Measurements from ENCODE around the gene VPS18. TPM values are rescaled to one million over a fixed set of nuclear protein-coding genes. Genes with fewer than 3 reads are reported as not detected.

VPS18 gene
- total RNA-seq, 3 donors from 2014 or later = 14.1 to 21.1 (median 18.0) TPM

Other genes starting within 250 kb of the VPS18 start
- gene RAD51, start 199.3 kb upstream of the VPS18 start, total RNA-seq = 10 to 100 TPM in 1 of 3 donors, 1 to 10 TPM in 2; 2.9 to 13.1 (median 8.3) TPM
- 10 to 100 TPM; 30.1 to 38.4 (median 37.8) TPM for gene RMDN3, start 139.2 kb upstream of the VPS18 start, total RNA-seq
- 10 to 100 TPM; 12.0 to 25.5 (median 18.2) TPM for gene GCHFR, start 130.4 kb upstream of the VPS18 start, total RNA-seq
- gene C15orf62, start 124.5 kb upstream of the VPS18 start, total RNA-seq = under 1 TPM; 0.32 to 0.63 (median 0.35) TPM
- 10 to 100 TPM; 22.2 to 37.5 (median 36.5) TPM for gene ZFYVE19, start 87.4 kb upstream of the VPS18 start, total RNA-seq
- gene DNAJC17, start 87.0 kb upstream of the VPS18 start, total RNA-seq = 10 to 100 TPM; 29.6 to 47.6 (median 36.5) TPM
- gene PPP1R14D, start 65.7 kb upstream of the VPS18 start, total RNA-seq = 100 to 1,000 TPM in 2 of 3 donors, 10 to 100 TPM in 1; 57.5 to 186 (median 154) TPM
- gene SPINT1, start 50.4 kb upstream of the VPS18 start, total RNA-seq = 100 to 1,000 TPM; 167 to 415 (median 324) TPM
- 1 to 10 TPM; 1.6 to 6.2 (median 3.5) TPM for gene RHOV, start 20.2 kb upstream of the VPS18 start, total RNA-seq
- 10 to 100 TPM in 2 of 3 donors, 1 to 10 TPM in 1; 9.4 to 23.0 (median 15.6) TPM for gene DLL4, start 34.9 kb downstream of the VPS18 start, total RNA-seq
- gene CHAC1, start 59.0 kb downstream of the VPS18 start, total RNA-seq = 1 to 10 TPM in 2 of 3 donors, under 1 TPM in 1; 0.69 to 3.1 (median 2.6) TPM
- 10 to 100 TPM; 22.7 to 28.0 (median 26.3) TPM for gene INO80, start 221.8 kb downstream of the VPS18 start, total RNA-seq